GM19043 (cell line): Measurements from ENCODE around the gene RIPOR2.
"Not testable (repeated sequence)": the region's sequence is repeated elsewhere in the genome, so short reads cannot be mapped to it uniquely, and the experiment has no call there.

Experiments used
- ATAC-seq: cut with Tn5 transposase; IDR thresholded peaks from one replicate; pipeline ENCODE4 v1.9.1; 2021; ENCODE audit warnings: low read depth; ENCODE audit not compliant: unreplicated experiment

RIPOR2 gene

DNA sequence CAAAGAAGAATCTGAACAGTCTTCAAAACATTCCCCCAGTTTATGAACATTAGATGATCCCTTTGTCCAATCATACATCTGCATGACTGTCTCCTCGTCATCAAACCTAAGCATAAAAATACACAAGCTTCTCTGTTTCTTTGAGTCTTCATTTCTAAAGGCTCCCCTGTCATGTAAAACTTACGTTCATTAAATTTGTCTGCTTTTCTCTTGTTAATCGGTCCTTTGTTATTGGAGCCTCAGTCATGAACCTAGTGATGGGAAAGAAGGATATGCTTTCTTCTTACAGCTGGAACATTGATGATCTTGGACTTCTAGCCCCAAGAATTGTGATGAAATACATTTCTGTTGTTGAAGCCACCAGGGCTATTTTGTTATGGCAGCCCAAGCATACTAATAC, 18.0 kb upstream of the RIPOR2 start:
- ATAC-seq = no peak

DNA sequence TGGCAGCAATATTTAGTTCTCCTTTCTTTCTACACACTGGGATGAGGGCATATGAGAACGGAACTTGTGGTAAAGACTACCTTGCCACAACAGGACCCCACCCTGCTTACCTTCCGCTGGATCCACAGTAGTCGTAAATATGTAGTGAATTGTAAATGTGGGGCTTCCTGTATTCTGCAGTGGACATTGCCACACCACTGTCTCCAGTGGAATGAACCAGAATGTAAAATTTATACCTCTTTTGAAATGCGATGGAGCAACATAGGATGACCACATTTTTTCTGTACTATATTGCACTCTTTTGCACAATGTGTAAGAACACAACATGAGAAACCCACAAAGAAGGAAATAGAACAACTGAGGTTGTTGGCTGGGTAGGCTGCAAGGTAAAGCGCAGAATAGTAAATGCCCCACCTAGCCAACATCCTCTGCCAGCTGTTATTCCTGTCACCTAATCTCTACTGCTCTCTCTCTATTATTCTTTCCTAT, 16.1 kb upstream of the RIPOR2 start:
- no peak for ATAC-seq

DNA sequence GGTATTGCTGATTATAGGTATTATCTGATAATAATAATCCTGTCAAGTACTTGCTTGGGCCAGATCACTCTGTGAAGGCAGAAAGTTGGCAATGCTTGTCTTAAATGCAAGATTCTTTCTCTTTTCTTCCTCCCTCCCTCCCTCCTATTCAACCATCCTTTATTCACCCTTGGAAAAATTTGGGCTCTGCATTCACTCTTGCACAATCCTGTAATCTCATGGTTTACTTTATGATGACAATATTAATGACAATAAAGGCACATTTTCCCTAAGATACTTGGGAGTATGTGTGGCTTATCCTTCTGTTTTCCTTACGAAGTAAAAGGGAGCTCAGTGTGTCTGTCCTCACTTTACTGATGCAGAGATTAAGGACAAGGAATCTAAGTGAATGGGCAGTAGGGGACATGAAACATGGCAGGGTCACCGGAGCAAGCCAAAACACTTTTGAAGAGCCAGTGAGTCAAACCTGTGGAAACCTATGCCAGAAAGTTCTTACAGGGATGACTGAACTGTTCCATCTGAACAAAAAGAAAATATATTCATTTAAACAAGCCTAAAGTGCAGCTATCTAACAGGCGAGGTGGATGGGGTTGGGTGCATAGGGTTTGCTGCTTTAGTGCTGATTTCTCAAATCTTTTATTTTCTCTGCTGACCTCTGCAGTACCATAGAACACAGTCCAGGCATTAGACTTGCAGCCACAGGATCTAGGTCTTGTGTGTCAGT, 14.6 kb upstream of the RIPOR2 start:
- no peak for ATAC-seq

DNA sequence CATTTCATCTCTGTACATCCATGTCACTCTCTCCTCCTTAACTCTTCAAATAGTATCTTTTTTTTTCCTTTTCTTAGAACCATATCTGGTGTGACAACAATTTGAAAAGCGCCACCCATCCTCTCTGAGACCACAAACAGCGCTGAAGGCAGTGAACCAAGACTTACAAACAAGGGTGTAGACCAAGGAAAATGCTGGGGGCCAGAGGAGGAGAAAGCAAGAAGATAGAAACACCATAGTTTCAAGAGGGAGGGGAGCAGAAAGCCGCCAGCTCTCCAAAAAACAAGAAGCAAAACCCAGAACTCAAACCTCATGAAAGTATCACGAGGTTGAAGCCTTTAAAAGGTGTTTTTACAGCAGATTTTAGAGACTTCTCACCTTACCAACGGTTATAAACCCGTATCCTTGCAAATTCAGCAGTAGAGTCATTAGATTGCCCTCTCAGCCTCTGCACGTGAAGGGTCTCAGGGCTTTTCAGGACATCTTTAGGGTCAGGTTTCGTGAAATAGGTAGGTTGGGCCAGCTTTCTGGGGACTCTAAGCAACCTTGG, 13.3 kb upstream of the RIPOR2 start:
- peak; percentile 92 for ATAC-seq

DNA sequence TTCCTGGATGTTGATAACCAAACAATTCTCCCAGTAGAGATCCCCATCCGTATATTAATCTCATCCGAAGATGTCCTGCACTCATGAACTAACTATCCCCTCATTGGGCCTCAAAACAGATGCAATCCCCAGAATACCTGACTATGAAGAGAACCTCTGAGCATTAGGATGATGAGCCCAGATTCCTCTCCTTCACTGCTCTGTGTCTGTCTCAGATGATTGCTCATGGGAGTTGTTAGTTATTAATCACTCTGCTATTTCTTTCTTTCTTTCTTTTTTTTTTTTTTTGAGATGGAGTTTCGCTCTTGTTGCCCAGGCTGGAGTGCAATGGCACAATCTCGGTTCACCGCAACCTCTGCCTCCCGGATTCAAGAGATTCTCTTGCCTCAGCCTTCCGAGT, 12.5 kb upstream of the RIPOR2 start:
- not testable (repeated sequence) for ATAC-seq

DNA sequence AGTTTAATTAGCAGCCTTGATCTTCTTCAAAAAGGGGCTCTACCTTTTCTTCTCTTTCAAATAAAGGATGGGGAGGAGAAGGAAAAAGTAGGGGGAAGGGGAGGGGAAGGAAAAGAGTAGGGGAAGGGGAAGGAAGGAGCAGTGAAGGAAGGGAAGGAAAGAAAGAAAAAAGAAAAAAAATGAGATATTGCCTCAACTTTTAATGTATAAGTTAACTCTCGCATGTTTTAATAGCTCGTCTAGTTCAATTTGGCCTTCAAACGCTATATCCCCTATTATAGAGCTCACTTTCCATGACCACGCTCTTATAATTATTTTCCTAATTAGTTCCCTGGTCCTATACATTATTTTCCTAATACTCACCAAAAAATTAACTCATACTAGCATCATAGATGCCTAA, 11.9 kb upstream of the RIPOR2 start:
- ATAC-seq = no peak

DNA sequence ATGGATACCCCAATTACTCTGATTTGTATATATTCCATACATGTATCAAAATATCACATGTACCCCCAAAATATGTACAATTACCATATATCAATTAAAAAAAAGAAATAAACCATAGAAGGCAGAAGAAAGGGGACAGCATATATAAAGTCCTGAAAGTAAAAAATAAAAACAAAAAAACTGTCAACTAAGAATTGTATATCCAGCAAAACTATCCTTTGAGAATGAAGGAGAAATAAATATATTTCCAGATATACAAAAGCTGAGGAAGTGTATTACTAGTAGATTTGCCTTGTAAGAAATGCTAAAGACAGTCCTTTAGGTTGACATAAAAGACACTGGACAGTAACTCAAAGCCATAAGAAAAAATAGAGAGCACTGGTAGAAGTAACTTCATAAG, 9.3 kb upstream of the RIPOR2 start:
- ATAC-seq = no peak

DNA sequence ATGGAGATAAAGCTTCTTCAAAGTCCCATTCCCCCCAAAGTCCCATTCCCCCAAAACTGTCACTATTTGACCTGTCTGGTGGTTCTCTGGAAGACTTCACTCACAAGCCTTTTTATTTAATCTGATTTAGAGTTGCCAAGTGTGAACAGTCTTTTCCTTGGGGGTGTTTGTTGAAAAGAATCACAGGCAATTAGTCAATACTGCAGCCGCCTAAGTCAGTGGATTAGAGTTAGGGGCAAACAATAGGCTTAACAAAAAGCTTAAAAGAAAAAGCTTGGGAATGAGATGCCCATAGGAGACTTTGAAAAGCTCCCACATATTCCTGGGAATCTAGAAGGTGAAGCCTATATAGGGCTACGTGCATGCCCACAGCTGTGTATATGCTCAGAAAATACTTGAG, 8.0 kb upstream of the RIPOR2 start:
- no peak for ATAC-seq

DNA sequence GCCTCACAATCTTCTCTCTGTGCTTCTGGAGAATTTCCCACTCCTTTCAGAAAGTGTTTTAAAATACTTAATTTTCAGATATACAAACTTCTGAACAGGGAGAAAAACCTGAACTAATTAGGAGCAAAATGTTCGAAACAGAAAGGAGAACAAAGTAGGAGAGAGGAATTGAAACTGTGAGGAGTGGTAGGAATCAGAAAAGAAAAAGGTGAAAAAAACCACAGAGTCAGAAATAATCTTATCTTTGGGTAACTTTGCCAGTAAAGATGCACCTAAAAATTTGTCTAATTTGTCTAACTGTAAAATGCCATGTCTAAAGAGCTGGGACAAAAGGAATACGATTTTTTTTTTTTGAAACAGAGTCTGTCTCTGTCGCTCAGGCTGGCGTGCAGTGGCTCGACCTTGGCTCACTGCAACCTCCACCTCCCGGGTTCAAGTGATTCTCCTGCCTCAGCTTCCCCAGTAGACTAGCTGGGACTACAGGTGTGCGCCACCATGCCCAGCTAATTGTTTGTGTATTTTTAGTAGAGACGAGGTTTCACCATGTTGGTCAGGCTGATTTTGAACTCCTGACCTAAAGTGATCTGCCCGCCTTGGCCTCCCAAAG, 4.7 kb upstream of the RIPOR2 start:
- ATAC-seq = no peak

DNA sequence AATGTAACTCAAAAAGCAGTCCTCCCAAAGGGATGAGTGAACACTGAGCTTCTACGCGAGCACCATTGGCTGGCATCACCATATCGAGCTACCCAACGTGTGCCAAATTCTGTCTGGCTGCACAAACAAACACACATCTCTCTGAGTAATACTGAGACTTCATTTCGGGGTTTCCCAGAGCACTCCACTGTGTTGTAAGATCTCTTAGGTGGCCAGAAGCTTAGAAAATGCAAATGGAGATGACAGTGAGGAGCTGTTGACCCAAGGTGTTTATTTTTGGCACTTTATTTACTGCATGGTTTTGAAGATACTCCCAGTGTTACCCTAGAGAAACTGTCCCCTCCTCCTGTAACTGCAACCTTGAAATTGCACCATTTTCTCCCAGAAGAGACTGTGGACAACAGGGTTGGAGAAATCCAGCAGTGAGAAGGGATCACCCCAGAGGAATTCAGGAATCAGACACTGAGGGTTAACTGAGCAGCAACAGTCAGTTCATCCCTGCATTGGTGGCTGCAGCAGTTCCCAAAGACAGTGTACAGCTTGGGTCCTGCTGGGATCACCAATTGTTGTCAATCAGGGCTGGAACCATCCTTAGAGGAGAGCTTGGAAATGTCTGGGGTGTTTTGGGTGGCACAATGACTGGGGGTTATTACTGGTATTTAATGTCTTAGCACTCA, 1.0 kb upstream of the RIPOR2 start:
- peak; percentile 67 for ATAC-seq

DNA sequence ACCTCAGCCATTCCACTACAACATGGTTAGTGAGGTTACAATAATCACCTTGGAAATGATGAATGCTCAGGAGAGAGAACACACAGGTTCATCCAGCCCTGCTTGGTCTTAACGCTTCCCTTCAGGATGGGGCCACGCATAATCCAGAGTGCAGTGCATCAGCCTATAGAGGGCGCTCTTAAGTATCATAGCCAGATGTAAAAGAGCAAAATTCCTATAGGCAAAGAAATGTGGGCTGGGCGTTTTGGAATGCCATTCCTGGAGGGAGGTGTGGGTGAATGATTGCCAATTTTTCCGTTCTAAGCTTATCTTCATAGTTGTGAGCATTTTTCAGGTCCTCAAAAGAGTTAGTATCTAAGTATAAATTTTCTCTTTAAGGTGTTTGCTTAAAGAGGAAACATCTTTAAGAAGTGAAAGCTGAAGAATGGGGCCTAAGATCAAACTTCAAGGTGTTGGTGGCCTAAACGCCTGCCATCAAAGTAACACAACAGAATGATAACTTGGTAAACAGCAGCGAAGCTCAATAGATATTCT, 1.8 kb downstream of the RIPOR2 start:
- ATAC-seq = no peak

DNA sequence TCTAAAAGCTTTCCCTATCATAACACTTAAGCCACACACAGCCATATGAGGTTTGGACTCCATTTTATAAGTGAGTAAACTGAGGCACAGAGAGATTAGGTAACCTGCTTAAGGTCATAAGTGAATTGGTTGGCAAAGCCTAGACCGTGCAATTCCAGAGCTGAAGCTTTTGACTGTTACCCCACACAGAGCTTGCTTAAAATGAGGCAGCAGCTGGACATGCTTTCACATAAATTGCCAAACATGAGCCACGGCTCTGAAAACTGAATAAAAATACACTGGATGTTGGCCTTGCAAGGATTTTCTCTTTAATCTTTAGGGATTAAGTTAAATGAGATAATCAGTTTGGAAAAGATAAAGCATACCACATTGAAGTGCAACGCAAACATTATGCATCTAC, 2.5 kb downstream of the RIPOR2 start:
- no peak for ATAC-seq

DNA sequence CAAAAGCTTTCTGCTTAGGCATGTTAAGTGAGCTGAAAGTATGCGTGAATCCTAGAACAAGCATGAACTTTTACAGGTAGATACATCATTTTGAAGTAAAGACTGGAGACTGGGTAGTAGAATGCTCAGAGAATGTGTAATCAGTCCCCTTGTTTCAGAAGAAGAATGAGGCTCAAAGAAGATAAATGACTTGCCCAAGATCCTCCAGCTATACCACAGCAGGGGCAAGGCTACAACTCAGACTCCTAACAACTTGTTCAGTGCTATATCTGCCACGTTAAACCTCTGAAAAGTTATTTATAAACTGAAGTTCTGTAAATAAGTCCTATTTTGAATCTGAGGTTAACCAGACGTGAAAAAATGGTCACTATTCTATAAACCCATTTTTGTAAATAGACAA, 2.9 kb downstream of the RIPOR2 start:
- ATAC-seq = no peak

DNA sequence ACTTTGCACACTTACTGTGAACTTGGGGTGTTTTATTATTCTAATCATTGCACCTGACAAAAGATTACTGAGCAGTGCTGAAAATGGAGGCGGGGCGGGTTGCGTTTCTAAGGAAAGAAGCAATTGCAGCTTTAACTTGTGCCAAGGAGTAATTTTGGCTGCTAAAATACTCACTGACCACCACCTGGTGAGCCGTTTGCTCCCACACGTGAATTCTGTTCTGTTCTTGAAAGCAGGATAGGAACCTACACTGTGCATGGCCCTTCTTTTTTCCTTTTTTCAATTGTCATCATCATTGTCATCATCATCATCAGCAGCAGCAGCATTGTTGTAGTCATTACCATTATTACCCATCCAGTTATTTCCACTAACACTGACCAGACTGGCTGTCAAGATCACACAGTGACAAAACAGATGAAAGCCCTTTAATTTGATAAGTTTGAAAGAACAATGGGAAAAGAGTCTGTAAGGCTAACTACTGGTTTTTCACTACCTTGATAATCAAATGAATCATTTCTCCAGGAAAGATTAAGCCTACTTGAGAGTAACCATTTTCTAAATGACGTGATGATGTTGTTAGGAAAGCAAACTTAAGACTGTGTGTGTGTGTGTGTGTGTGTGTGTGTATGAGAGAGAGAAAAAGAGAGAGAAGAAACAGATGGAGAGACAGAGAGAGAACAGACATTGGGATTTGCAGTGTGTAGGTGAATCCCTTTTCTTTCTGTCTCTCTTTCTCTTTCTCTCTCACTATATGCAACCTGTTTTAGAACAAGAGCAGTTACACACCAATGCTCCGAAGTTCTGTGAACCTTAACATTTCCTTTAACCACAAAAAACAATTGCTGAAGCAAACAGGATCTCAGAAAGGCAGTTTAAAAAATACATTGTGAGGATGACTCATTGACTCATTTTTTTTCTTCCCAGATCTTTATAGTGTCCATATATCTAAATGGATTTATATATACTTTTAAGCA, 3.8 kb downstream of the RIPOR2 start:
- ATAC-seq = peak; percentile 35

DNA sequence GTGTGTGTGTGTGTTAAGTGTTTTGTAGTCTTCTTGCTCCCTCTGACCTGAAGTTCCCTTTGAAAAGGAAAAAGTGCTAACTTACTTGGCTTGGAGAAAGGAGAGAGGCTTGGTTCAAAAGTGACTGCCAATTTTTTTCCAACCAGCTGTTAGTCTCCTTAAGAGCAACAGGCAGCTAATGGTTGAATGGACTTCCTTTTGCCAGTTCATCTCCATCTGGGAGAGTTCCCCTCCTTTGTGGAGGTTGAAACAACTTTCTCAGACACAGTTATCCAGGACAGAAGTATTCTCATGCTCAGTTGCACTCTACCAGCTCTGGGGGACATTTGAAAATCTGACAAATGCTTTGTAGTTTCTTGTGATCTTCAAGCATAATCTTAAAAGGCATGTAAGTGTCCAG, 4.5 kb downstream of the RIPOR2 start:
- ATAC-seq = no peak

DNA sequence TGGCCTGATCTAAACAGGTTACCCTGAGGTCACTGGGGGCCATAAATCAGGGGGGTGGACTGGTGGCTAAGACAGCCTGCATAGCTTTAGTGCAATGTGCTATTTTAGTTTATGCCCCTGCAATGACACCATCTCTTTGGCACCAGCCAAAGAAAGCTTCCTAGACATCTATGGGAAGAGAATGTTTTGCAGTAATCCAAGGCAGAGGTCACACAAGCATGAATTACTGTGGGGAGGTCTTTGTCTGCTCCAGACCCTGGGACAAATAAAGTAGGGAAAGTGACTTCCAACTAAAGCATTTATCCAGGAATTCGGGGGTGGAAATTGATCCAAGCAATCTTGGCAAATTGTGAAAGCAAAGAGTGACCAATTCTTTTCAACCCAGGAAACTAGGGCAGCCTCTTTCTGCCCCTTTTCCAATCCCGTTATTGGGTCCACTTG, 5.3 kb downstream of the RIPOR2 start:
- no peak for ATAC-seq

DNA sequence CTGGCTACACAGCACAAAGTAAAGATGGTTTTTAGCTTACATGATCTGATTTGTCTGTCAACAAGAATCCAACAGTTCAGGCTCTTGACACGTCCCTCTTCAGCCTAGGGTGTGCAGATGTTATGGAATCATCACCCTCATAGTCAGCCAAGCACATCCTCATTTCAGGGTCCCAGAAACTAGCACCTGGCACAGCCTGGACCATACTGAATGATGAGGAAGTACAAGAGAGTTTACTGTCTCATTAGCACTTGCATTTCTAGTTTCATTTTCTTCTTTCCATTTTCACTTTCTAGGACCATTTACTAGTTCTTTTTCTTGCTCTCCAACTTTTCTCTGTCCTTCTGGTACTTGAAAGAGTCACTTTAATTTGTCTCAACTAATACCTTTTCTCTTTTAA, 6.5 kb downstream of the RIPOR2 start:
- peak; percentile 44 for ATAC-seq

DNA sequence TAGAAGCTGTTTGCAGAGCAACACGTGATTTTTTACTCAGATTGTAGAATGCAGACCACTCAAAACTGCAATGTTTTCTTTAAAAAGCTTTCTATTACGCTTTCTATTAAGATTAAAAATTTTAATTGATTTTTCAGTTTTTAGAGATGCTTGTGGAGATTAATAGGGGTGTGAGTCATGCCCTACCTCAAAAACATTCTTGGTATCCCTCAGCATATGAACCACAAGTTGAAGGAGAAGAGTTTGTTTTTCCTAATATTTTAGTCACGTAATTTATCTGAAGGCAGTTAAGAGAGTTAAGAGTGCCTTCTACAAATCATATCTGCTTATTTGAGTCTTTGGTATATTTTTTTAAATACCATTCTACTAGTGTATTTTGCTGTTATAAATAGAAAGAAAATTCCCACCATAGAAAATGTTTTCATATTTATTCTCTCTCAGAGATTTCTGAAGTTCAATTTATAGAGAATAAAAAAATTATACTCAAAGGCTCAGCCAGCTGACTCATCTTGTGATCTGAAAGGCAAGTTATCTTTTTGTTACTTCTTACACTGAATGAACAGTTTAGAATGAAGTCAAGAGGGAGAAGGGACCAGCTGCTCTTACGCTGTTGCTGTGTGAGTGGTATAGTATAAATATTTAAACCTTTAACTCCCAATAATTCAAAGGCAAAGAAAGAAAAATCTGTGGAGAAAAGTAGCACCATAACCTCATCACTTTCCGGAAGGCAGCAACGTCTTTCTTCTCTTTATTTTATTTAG, 7.6 kb downstream of the RIPOR2 start:
- no peak for ATAC-seq

DNA sequence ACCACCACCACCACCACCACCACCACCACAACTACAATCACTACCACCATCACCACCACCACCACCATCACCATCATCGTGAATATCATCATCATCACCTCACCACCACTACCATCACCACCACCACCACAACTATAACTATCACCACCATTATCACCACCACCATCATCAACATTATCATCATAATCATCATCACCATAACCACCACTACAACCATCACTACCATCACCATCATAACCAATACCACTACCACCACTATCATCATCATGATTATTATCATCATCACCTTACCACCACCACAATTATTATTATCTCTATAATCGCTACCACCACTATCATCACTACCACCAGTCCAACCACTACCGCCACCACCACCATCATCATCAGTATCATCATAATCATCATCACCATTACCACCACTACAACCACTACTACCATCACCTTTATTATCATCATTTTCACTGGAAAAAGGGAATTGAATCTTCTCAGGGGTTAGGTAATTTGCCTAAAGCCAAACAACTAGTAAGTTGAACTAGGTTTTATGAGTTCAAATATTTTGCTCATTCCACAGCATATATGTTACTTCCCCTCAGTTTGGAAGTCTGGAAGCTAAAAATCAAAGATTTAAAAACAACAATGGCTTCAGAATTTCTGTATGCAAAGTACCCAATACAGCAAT, 8.3 kb downstream of the RIPOR2 start:
- no peak for ATAC-seq
